ENCODE data around the gene AGBL1. TPM values are rescaled to one million over a fixed set of nuclear protein-coding genes. Genes with fewer than 3 reads are reported as not detected.

Gene AGBL1
- total and polyA plus RNA-seq, 2 experiments from 2014 or later = 0.03 TPM; not detected in 1

GRCh38 chr15:86772369-86773059, 692.8 kb downstream of the AGBL1 start (continued):
- TF ChIP-seq, protein P1, sequence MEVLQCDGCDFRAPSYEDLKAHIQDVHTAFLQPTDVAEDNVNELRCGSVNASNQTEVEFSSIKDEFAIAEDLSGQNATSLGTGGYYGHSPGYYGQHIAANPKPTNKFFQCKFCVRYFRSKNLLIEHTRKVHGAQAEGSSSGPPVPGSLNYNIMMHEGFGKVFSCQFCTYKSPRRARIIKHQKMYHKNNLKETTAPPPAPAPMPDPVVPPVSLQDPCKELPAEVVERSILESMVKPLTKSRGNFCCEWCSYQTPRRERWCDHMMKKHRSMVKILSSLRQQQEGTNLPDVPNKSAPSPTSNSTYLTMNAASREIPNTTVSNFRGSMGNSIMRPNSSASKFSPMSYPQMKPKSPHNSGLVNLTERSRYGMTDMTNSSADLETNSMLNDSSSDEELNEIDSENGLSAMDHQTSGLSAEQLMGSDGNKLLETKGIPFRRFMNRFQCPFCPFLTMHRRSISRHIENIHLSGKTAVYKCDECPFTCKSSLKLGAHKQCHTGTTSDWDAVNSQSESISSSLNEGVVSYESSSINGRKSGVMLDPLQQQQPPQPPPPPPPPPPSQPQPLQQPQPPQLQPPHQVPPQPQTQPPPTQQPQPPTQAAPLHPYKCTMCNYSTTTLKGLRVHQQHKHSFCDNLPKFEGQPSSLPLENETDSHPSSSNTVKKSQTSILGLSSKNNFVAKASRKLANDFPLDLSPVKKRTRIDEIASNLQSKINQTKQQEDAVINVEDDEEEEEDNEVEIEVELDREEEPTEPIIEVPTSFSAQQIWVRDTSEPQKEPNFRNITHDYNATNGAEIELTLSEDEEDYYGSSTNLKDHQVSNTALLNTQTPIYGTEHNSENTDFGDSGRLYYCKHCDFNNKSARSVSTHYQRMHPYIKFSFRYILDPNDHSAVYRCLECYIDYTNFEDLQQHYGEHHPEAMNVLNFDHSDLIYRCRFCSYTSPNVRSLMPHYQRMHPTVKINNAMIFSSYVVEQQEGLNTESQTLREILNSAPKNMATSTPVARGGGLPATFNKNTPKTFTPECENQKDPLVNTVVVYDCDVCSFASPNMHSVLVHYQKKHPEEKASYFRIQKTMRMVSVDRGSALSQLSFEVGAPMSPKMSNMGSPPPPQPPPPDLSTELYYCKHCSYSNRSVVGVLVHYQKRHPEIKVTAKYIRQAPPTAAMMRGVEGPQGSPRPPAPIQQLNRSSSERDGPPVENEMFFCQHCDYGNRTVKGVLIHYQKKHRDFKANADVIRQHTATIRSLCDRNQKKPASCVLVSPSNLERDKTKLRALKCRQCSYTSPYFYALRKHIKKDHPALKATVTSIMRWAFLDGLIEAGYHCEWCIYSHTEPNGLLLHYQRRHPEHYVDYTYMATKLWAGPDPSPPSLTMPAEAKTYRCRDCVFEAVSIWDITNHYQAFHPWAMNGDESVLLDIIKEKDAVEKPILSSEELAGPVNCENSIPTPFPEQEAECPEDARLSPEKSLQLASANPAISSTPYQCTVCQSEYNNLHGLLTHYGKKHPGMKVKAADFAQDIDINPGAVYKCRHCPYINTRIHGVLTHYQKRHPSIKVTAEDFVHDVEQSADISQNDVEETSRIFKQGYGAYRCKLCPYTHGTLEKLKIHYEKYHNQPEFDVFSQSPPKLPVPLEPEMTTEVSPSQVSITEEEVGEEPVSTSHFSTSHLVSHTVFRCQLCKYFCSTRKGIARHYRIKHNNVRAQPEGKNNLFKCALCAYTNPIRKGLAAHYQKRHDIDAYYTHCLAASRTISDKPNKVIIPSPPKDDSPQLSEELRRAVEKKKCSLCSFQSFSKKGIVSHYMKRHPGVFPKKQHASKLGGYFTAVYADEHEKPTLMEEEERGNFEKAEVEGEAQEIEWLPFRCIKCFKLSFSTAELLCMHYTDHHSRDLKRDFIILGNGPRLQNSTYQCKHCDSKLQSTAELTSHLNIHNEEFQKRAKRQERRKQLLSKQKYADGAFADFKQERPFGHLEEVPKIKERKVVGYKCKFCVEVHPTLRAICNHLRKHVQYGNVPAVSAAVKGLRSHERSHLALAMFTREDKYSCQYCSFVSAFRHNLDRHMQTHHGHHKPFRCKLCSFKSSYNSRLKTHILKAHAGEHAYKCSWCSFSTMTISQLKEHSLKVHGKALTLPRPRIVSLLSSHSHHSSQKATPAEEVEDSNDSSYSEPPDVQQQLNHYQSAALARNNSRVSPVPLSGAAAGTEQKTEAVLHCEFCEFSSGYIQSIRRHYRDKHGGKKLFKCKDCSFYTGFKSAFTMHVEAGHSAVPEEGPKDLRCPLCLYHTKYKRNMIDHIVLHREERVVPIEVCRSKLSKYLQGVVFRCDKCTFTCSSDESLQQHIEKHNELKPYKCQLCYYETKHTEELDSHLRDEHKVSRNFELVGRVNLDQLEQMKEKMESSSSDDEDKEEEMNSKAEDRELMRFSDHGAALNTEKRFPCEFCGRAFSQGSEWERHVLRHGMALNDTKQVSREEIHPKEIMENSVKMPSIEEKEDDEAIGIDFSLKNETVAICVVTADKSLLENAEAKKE (CRISPR knock-in tag; IDR thresholded peaks at IDR 0.05) = no peak
- TF ChIP-seq EZH2phosphoT487 (IDR thresholded peaks at IDR 0.05; ENCODE audit: unreplicated experiment) (no peak), POLR2AphosphoS5 (IDR thresholded peaks at IDR 0.05; ENCODE audit: low read depth) (no peak), NANOG (IDR thresholded peaks at IDR 0.05; ENCODE audit: borderline replicate concordance) (no peak)

DNA sequence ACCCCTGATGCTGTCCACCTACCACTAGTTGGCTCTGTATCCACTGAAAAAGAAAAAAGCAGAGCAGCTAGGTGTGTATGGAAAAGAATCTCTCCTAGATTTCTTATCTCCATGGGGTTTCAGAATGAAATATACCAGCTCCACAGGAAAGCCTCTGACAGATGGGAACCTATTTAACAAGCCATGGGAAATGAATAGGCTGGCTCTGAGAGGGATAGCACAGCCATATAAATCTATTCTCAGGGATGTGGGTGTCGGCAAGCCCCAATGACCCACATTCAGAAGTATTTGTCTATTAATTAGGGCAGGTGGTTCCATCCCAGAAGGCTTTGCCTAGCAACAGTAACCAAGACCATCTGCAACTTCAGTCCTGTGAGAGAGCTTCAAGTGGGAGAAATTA, 694.1 kb downstream of the AGBL1 start:
- Histone ChIP-seq H3K4me2 (no peak overlapping the region), H4K20me1 (replicated peaks; ENCODE audit: insufficient read depth) (no peaks in the 10 kb centered on the region), H3K27me3 (ENCODE audit: insufficient read depth) (no peaks in the 10 kb centered on the region), H3K79me2 (replicated peaks; ENCODE audit: insufficient read depth) (no peaks in the 10 kb centered on the region), H3K4me3 (no peak overlapping the region), H3K4me1 (ENCODE audit: insufficient read depth) (no peaks in the 10 kb centered on the region), H3K27ac (ENCODE audit: low read depth) (no peak overlapping the region), H3F3A (replicated peaks; ENCODE audit: low read depth) (no peaks in the 10 kb centered on the region), H3K9me2 (ENCODE audit: insufficient read depth) (0 out of 2 replicates have a peak, but pooled peaks cover 4% of the 10 kb centered on the region), H3K36me3 (ENCODE audit: insufficient read depth) (no peaks in the 10 kb centered on the region), H2AFZ (no peak overlapping the region)
- H3K9me3 Mint-ChIP-seq = peaks cover 7% of the 10 kb centered on the region; the same call in 2 of the 3 replicates
- no peak overlapping the region for H3K27ac Mint-ChIP-seq
- H3K4me1 Mint-ChIP-seq = no peaks in the 10 kb centered on the region
- 0 out of 3 replicates have a peak, but pooled peaks cover 3% of the 10 kb centered on the region for H3K36me3 Mint-ChIP-seq (ENCODE audit: low read depth)
- TF ChIP-seq STAT1 (IDR thresholded peaks at IDR 0.05; ENCODE audit: unreplicated experiment) = no peak
- TF ChIP-seq, protein P2, sequence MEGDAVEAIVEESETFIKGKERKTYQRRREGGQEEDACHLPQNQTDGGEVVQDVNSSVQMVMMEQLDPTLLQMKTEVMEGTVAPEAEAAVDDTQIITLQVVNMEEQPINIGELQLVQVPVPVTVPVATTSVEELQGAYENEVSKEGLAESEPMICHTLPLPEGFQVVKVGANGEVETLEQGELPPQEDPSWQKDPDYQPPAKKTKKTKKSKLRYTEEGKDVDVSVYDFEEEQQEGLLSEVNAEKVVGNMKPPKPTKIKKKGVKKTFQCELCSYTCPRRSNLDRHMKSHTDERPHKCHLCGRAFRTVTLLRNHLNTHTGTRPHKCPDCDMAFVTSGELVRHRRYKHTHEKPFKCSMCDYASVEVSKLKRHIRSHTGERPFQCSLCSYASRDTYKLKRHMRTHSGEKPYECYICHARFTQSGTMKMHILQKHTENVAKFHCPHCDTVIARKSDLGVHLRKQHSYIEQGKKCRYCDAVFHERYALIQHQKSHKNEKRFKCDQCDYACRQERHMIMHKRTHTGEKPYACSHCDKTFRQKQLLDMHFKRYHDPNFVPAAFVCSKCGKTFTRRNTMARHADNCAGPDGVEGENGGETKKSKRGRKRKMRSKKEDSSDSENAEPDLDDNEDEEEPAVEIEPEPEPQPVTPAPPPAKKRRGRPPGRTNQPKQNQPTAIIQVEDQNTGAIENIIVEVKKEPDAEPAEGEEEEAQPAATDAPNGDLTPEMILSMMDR (conservative IDR thresholded peaks at IDR 0.05; ENCODE audit: low read depth in 2 of 2) = peak; percentile 15 to 23; a peak in 1 of 4 replicates
- peaks cover 2% of the 10 kb centered on the region for H3K27me3 Mint-ChIP-seq (ENCODE audit: insufficient read depth, low read depth, poor library complexity)
- DNase-seq (ENCODE audit: low spot score) = peak; percentile 1
- no peak for ATAC-seq
- H3K4me3 Mint-ChIP-seq = no peak overlapping the region

All from GM23338 (cell line).